SHP77 treated with DMSO at 0.1 percent for 48 hours (cell line): ENCODE results near the gene CACNA1C.
A peak's percentile ranks its signal among the peaks of the same experiment; 100 is the strongest.

Experiments used
- DNase-seq: peaks from one replicate; lab custom pipeline; 2025; lab: John Stamatoyannopoulos, UW

The CACNA1C gene

GRCh38 chr12:2322554-2323120 lies 269.9 kb downstream of the CACNA1C start:
- DNase-seq, result peak; percentile 50

- DNase-seq, result peak; percentile 34
Observed at GRCh38 chr12:2323532-2324255, 270.9 kb downstream of the CACNA1C start.

DNA sequence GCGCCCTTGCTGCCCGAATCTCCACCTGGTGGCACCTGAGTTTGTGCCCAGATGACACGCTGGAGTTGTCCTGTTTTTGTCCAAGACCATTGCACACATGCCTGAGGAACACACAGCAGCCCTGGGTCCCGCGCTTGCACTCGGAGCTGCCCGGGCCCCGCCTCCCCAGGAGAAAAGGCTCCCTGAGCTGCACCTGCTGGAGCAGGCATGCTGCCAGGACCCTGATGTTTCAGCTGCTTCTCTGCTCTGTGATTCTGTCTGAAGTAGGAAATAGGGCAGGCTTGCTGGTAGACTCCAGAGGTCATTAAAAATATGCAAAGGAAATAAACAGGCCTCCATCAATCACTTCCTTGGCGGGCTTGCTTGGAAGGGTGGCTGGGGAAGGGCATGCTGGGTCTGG lies 271.6 kb downstream of the CACNA1C start:
- DNase-seq, result peak; percentile 72

DNA sequence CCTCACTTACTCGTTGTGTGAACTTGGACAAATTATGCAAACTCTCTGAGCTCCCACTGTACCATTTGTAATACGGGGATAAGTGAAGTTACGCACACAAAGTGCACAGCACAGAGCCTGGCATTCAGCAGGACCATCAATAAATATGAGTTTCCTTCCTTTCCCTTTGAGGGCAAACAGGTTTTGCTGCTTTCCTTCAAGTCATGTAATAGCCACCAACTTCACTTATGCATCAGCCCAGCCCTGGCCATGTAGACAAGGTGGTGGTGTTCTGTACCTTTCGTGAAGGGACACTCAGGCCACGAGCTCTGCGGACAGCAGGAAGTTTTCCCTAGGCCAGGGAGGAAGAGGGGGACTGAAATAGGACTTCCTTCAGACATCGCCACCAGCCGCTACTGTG lies 272.7 kb downstream of the CACNA1C start:
- no peak for DNase-seq

- DNase-seq, result no peak
Observed at GRCh38 chr12:2326470-2326869, 273.7 kb downstream of the CACNA1C start.

GRCh38 chr12:2328661-2329060 lies 275.9 kb downstream of the CACNA1C start:
- no peak for DNase-seq

- DNase-seq, result no peak
Observed at GRCh38 chr12:2329661-2330210, 276.9 kb downstream of the CACNA1C start.

- no peak for DNase-seq
Observed at GRCh38 chr12:2332236-2332635, 279.4 kb downstream of the CACNA1C start.

DNA sequence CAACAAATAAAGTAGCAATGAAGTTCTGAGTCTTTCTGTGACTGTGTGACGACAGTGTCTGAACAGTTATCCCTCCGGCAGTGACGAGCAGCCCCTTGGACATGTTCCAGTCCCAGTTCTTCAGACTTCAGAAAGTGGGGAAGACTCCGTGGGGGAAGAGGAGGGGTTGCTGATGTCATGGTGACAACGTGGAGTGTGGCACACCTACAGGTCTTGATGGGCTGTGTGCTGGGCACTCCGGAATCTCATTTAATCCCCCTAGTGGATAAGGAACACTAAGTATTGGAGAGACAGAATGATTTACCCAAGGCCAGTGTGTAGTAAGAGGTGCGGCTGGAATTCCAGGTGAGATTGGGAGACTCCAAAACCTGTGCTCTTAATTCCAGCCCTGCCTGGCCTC lies 280.2 kb downstream of the CACNA1C start:
- DNase-seq, result no peak

DNA sequence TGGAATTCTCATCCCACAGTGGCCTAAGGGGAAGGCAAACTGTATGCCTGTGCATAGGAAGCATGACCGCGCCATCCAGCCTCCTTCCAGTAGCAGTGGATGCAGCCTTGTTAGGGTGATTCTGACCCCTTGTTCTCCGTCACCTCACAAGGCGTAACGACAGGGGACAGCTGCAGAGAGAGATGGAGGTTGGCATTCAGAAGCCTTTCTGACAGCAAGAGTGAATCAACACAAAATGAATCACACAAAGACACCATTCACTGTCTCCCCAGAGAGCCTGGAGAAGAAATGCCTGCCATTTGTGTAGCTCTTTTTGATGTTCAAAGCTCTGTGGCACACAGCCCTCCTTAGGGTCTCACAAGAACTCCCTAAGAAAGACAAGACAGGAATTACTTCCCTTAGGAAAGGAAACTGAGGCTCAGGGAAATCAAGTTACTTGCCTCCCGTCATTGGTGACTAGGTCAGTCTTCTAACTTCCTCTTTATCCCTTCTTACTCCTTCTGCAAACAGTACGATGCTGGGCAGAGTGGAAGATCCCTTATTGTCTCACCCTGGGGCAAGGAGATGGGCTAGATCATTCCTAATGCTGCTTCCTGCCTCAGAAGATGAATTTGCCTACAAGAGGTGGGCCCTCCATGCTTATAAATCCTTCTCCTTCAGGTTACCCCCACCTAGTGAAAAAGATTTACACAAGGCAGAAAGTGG lies 280.9 kb downstream of the CACNA1C start:
- no peak for DNase-seq

- no peak for DNase-seq
Observed at GRCh38 chr12:2334271-2334670, 281.5 kb downstream of the CACNA1C start.

GRCh38 chr12:2334689-2335088 lies 281.9 kb downstream of the CACNA1C start:
- DNase-seq, result no peak

- DNase-seq, result no peak
Observed at GRCh38 chr12:2335109-2335508, 282.3 kb downstream of the CACNA1C start.

GRCh38 chr12:2335513-2335912 lies 282.7 kb downstream of the CACNA1C start:
- DNase-seq, result no peak

DNA sequence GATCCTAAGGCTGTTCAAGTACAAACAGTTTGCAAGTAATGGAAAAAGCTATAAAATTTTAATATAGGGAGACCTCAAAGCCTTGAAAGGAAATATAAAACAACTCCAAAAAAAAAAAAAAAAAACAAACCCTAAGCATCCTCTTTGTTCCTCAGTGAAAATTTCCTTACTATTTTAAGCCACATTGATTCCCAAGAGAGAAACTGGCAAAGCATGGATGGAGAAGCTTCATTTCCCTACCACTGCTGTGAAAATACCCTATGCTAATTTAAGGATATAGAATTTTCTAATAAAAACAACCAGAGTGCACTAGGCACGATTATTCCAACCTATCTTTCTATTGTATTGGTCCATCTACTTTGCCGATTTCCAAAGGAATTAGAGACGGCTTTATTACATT lies 283.1 kb downstream of the CACNA1C start:
- DNase-seq, result no peak

DNA sequence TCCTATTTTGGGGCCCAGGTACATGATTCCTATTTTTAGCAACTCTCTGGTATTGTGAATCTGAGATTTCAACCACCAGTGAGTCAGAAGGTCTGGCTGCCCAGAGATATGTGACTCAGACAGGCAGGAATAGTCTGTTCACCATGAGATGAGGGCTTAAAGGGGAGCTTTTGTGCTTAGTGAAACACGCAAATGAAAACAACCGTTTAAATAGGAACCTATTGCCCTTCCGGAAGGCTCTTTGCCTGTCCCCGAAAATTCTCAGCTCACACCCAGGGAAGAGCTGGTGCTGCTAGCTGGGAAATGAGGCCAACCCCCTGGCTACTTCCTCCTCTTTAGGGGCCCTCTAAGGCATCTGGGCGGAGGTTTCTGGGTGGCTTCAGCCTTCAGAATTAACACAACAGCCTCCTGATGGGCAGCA lies 283.6 kb downstream of the CACNA1C start:
- no peak for DNase-seq

DNA sequence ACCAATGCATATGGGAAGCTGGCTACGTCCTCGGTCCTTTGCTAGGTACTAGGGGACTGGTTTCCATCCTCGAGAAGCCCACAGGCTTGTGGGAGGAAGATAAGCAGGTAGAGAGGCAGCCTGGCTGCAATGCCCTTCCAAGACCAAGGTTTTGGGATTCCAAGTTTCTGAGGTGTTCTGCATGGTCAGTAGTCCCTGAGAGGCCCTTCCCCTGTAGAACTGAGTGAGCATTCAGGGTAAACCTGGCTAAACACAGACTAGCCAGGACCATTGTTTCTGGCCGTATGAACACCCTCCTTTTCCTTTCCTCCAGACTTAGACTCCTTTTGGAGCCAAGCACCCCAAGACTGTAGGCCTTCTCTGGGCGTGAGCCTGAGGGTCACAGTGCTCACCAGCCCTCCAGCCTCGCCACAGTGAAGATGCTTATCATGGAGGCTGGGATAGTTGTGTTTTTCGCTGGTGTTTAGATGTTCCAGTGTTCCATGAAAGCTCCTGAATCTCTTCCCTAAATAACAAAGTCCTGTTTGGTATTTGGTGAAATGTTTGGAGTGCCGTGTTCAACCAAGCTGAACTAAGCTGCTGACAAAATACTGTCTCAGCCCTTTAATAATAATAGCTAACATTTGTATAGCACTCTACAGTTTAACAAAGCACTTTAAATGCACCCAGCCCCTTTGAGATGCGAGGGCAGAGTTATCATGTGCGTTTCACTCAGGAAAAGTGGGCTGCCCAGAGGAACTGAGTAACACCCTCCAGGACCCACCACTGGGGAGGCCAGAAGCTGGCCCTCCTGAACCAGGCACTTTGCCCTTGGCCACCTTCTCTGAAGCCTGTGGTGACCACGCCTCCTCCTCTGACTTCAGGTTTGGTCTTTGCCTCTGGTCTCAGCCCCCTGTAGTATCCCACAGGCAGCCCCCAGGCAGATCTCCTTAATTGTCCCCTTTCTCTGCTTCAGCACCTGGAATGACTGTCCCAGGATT lies 284.5 kb downstream of the CACNA1C start:
- no peak for DNase-seq

DNA sequence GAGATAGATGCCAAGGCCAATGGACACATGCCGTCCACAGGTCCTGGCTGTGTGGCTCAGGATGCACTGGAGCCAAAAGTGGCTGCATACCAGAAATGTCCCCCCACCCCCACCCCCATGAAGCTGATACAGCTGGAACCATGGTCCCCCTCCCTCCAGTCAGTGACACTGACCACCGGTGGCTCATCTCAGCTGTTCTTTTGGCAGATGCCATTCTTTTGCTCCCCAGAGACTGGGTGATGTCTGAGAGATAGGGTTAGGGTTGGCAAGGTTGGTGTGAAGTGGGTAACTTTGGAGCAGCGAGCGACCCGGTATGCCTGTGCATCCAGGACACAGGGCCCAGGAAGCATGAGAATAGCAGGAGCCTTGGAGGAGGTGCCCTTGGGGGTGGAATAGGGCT lies 285.6 kb downstream of the CACNA1C start:
- no peak for DNase-seq

GRCh38 chr12:2338991-2339431 lies 286.2 kb downstream of the CACNA1C start:
- DNase-seq, result no peak

GRCh38 chr12:2341051-2341751 lies 288.4 kb downstream of the CACNA1C start:
- DNase-seq, result no peak

DNA sequence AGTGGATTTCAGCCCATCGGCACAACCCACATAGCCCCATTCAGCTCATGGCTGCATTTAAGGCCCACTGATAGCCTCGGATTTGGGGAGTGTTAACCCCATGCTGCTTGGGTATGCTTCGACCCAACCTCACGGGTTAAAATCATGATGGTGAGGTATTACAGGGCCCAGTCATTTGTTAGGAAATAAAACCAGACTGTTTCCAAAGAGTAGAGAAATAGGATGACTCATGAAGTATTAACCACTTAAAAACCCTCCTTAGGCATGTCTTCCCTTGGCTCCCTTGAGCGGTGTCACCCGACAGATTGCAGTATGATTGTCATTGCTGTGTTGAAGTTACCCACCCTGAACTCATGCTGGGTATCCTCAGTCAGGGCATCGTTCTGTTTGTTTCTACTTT lies 289.1 kb downstream of the CACNA1C start:
- DNase-seq, result no peak
